PFSK-1 (cell line): ENCODE results near the gene TDRD6.

Source experiments
- FOXP2 ChIP-seq: optimal IDR thresholded peaks from 2 replicates; pipeline ENCODE3; 2011; ENCODE audit warnings: borderline replicate concordance, control low read depth, inconsistent platforms; ENCODE audit not compliant: insufficient read depth; ENCODE audit errors: extremely low read length, extremely low read depth
- POLR2AphosphoS5 ChIP-seq: IDR thresholded peaks from 2 replicates; pipeline ENCODE4 v1.6.1; 2012; ENCODE audit warnings: low read depth, mild to moderate bottlenecking, control low read depth, low read length, moderate library complexity
- SIN3A ChIP-seq: IDR thresholded peaks from 2 replicates; pipeline ENCODE4 v1.6.1; 2012; ENCODE audit warnings: mild to moderate bottlenecking, low read length, moderate library complexity, borderline replicate concordance; ENCODE audit not compliant: insufficient read depth
- TAF1 ChIP-seq: IDR thresholded peaks from 2 replicates; pipeline ENCODE4 v1.6.1; 2012; ENCODE audit warnings: low read length, control low read depth, borderline replicate concordance; ENCODE audit not compliant: insufficient read depth
- TF ChIP-seq, protein P1 (sequence below), 2 experiments: IDR thresholded peaks; 2 replicates each; pipeline versions ENCODE4 v1.6.1 to v1.8.0; 2011 to 2012; ENCODE audit warnings: low read depth in 2 of 2, low read length in 2 of 2, control low read depth in 1 of 2, inconsistent platforms in 1 of 2, mild to moderate bottlenecking in 1 of 2, moderate library complexity in 1 of 2; ENCODE audit not compliant: insufficient read depth in 1 of 2

TDRD6 gene

DNA sequence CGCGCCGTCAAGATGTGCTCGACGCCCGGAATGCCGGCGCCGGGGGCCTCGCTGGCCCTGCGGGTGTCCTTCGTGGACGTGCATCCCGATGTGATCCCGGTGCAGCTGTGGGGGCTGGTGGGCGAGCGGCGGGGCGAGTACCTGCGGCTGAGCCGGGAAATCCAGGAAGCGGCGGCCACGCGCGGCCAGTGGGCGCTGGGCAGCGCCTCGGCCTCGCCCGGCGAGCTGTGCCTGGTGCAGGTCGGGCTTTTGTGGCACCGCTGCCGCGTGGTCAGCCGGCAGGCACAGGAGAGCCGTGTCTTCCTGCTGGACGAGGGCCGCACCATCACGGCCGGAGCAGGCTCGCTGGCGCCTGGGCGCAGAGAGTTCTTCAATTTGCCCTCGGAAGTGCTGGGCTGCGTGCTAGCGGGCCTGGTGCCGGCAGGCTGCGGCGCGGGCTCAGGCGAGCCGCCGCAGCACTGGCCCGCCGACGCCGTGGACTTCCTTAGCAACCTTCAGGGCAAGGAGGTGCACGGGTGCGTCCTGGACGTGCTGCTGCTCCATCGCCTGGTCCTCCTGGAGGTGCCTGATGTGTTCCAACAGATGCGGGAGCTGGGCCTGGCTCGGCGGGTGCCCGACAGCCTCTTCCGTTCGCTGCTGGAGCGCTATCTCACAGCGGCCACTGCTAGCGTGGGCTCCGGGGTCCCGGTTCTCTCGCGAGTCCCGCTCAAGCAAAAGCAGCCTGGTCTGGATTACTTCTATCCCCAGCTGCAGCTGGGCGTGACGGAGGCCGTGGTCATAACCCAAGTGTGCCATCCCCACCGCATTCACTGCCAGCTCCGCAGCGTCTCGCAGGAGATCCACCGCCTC is 656 bp downstream of the TDRD6 start:
- TF ChIP-seq TAF1 (no peak), SIN3A (no peak)
- TF ChIP-seq, protein P1, sequence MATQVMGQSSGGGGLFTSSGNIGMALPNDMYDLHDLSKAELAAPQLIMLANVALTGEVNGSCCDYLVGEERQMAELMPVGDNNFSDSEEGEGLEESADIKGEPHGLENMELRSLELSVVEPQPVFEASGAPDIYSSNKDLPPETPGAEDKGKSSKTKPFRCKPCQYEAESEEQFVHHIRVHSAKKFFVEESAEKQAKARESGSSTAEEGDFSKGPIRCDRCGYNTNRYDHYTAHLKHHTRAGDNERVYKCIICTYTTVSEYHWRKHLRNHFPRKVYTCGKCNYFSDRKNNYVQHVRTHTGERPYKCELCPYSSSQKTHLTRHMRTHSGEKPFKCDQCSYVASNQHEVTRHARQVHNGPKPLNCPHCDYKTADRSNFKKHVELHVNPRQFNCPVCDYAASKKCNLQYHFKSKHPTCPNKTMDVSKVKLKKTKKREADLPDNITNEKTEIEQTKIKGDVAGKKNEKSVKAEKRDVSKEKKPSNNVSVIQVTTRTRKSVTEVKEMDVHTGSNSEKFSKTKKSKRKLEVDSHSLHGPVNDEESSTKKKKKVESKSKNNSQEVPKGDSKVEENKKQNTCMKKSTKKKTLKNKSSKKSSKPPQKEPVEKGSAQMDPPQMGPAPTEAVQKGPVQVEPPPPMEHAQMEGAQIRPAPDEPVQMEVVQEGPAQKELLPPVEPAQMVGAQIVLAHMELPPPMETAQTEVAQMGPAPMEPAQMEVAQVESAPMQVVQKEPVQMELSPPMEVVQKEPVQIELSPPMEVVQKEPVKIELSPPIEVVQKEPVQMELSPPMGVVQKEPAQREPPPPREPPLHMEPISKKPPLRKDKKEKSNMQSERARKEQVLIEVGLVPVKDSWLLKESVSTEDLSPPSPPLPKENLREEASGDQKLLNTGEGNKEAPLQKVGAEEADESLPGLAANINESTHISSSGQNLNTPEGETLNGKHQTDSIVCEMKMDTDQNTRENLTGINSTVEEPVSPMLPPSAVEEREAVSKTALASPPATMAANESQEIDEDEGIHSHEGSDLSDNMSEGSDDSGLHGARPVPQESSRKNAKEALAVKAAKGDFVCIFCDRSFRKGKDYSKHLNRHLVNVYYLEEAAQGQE (IDR thresholded peaks at IDR 0.05; ENCODE audit: insufficient read depth in 1 of 2, low read depth in 2 of 2, low read length in 2 of 2), result no peak

DNA sequence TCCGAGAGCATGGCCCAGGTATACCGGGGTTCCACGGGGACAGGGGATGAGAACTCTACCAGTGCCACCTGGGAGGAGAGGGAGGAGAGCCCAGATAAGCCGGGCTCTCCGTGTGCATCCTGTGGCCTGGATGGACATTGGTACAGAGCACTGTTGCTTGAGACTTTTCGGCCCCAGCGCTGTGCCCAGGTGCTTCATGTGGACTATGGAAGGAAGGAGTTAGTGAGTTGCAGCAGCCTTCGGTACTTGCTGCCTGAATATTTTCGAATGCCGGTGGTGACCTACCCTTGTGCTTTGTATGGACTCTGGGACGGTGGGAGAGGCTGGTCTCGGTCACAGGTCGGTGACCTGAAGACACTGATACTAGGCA is 1.3 kb downstream of the TDRD6 start:
- TF ChIP-seq POLR2AphosphoS5, result no peak

DNA sequence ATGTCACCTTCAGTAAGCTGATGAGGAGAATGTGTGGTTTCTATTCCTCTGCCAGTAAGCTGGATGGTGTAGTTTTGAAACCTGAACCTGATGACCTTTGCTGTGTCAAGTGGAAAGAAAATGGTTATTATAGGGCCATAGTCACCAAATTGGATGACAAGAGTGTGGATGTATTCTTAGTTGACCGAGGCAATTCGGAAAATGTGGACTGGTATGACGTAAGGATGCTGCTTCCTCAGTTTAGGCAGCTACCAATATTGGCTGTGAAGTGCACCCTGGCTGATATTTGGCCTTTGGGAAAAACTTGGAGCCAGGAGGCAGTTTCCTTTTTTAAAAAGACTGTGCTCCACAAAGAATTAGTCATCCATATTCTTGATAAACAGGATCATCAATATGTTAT is 2.0 kb downstream of the TDRD6 start:
- TF ChIP-seq FOXP2, result no peak
- no peak for TF ChIP-seq POLR2AphosphoS5
- no peak for TF ChIP-seq TAF1
- TF ChIP-seq SIN3A, result no peak
- TF ChIP-seq, protein P1 (IDR thresholded peaks at IDR 0.05; ENCODE audit: insufficient read depth in 1 of 2, low read depth in 2 of 2, low read length in 2 of 2), result no peak

DNA sequence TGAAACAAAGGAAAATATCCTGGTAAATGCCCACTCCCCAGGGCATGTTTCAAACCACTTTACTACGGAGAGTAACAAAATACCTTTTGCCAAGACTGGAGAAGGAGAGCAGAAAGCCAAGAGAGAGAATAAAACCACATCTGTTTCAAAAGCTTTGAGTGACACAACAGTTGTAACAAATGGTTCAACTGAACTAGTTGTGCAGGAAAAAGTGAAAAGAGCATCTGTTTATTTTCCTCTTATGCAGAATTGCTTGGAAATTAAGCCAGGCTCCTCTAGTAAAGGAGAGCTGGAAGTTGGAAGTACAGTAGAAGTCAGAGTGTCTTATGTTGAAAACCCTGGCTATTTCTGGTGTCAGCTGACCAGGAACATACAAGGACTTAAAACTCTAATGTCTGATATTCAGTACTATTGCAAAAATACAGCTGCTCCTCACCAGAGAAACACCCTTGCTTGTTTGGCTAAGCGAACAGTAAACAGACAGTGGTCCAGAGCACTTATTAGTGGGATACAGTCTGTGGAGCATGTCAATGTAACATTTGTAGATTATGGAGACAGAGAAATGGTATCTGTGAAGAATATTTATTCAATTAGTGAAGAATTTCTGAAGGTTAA is 2.6 kb downstream of the TDRD6 start:
- TF ChIP-seq TAF1 (no peak), POLR2AphosphoS5 (no peak), FOXP2 (no peak), SIN3A (no peak)
- TF ChIP-seq, protein P1 (IDR thresholded peaks at IDR 0.05; ENCODE audit: insufficient read depth in 1 of 2, low read depth in 2 of 2, low read length in 2 of 2), result no peak

GRCh38 chr6:46690911-46691451 is 3.3 kb downstream of the TDRD6 start:
- TF ChIP-seq POLR2AphosphoS5, result no peak
- TF ChIP-seq SIN3A, result no peak
- TF ChIP-seq, protein P1 (IDR thresholded peaks at IDR 0.05; ENCODE audit: insufficient read depth in 1 of 2, low read depth in 2 of 2, low read length in 2 of 2), result no peak
- no peak for TF ChIP-seq FOXP2
- no peak for TF ChIP-seq TAF1
